VCaP (cell line): Measurements from ENCODE around the gene TMC8.

Source experiments
- H3K27ac ChIP-seq: fragments of 450-650 bp; 2 replicates; pipeline ENCODE4 v1.5.1; 2017
- TF ChIP-seq, protein P1 (sequence below): fragments of 450-650 bp; conservative IDR thresholded peaks from 2 replicates; pipeline ENCODE4 v1.5.1; 2017; ENCODE audit warnings: mild to moderate bottlenecking, moderate library complexity

Gene TMC8

DNA sequence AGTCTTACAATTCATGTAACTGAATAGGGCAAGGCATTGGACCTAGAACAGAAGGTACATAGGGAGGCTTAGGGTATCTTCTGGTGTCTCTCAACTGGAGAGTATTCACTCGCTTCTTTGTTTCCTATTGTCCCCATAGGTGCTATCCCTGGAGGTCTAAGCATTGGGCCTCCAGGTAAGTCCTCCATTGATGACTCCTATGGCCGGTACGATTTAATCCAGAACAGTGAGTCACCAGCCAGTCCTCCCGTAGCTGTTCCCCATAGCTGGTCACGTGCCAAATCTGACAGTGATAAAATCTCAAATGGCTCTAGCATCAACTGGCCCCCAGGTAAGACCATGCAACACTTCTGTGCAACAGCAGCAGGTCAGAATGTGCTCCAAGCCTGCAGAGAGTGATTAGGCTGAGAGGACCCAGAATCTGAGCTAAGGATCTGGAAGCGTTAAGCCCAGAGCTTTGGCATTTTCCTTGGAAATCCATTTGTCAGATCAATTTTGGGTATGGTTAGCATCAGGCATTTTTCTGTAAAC lies 37.7 kb upstream of the TMC8 start:
- TF ChIP-seq, protein P1, sequence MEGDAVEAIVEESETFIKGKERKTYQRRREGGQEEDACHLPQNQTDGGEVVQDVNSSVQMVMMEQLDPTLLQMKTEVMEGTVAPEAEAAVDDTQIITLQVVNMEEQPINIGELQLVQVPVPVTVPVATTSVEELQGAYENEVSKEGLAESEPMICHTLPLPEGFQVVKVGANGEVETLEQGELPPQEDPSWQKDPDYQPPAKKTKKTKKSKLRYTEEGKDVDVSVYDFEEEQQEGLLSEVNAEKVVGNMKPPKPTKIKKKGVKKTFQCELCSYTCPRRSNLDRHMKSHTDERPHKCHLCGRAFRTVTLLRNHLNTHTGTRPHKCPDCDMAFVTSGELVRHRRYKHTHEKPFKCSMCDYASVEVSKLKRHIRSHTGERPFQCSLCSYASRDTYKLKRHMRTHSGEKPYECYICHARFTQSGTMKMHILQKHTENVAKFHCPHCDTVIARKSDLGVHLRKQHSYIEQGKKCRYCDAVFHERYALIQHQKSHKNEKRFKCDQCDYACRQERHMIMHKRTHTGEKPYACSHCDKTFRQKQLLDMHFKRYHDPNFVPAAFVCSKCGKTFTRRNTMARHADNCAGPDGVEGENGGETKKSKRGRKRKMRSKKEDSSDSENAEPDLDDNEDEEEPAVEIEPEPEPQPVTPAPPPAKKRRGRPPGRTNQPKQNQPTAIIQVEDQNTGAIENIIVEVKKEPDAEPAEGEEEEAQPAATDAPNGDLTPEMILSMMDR = no peak
- H3K27ac ChIP-seq = no peak overlapping the region

DNA sequence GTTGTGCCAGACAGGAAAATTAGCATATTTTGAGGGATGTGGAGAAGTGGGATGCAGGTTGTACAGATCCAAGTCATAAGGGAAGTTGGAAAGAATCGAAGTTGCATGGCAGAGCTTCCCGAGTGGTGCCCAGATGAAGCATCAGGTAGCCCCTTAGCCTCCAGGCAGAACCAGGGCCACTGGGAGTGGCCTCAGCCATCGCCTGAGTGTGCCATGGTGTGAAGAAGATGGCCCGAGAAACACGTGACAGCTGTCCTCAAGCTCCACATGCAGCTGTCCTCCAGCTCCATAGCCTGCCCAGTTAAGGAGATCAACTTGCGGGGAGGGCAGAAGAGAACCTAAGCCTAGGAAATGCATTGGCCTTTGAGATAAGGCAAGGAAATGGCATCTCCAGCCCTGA lies 35.5 kb upstream of the TMC8 start:
- no peak overlapping the region for H3K27ac ChIP-seq
- TF ChIP-seq, protein P1 = no peak

GRCh38 chr17:78096093-78096492 lies 34.5 kb upstream of the TMC8 start:
- H3K27ac ChIP-seq = no peak overlapping the region
- TF ChIP-seq, protein P1 = no peak

DNA sequence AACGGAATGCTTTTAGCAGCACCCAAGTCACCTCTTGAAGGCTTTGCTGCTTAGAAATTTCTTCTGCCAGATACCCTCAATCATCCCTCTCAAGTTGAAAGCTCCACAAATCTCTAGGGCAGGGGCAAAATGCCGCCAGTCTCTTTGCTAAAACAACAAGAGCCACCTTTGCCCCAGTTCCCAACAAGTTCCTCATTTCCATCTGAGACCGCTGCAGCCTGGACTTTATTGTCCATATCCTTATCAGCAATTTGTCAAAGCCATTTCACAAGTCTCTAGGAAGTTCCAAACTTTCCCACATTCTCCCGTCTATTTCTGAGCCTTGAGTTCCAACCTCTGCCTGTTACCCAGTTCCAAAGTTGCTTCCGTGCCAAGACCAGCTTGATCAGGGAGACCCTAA lies 29.5 kb upstream of the TMC8 start:
- no peak overlapping the region for H3K27ac ChIP-seq
- TF ChIP-seq, protein P1 = no peak

- H3K27ac ChIP-seq = no peak overlapping the region
- TF ChIP-seq, protein P1 = no peak
Observed at GRCh38 chr17:78101542-78101941, 29.0 kb upstream of the TMC8 start.

- H3K27ac ChIP-seq = no peak overlapping the region
- TF ChIP-seq, protein P1 = no peak
Observed at GRCh38 chr17:78103311-78103710, 27.3 kb upstream of the TMC8 start.

- H3K27ac ChIP-seq = peak overlapping the region; percentile 69
- TF ChIP-seq, protein P1 = no peak
Observed at GRCh38 chr17:78104540-78104941, 26.0 kb upstream of the TMC8 start.
